DLD1 (cell line): ENCODE results near the gene NTRK1.

Experiments
- in situ Hi-C: cut with HindIII; loops from 2 replicates; pipeline ENCODE4 v1.10.0; 2017; ENCODE audit warnings: low sequenced_read_pairs

Gene NTRK1

GRCh38 chr1:156853761-156854160 is 6.9 kb upstream of the NTRK1 start:
- in situ Hi-C loops, result no loop called here

GRCh38 chr1:156854634-156855033 is 6.0 kb upstream of the NTRK1 start:
- in situ Hi-C loops, result no loop called here

- in situ Hi-C loops, result no loop called here
Observed at GRCh38 chr1:156856282-156856785, 4.3 kb upstream of the NTRK1 start.

GRCh38 chr1:156857532-156857931 is 3.1 kb upstream of the NTRK1 start:
- in situ Hi-C loops, result no loop called here

GRCh38 chr1:156858555-156858956 is 2.1 kb upstream of the NTRK1 start:
- in situ Hi-C loops, result no loop called here

- in situ Hi-C loops, result no loop called here
Observed at GRCh38 chr1:156858959-156859522, 1.6 kb upstream of the NTRK1 start, which contains the start of gene INSRR. Gene INSRR, minus strand, starts transcription at chr1:156859117. Its CDS starts 496 bp downstream, at chr1:156858621.

- in situ Hi-C loops, result no loop called here
Observed at GRCh38 chr1:156859523-156860112, 1.0 kb upstream of the NTRK1 start.

GRCh38 chr1:156860113-156860627 is 495 bp upstream of the NTRK1 start:
- in situ Hi-C loops, result no loop called here

- in situ Hi-C loops, result no loop called here
Observed at GRCh38 chr1:156862584-156862983, 1.9 kb downstream of the NTRK1 start.

GRCh38 chr1:156862997-156863599 is 2.4 kb downstream of the NTRK1 start:
- in situ Hi-C loops, result no loop called here

- in situ Hi-C loops, result no loop called here
Observed at GRCh38 chr1:156863631-156864030, 3.0 kb downstream of the NTRK1 start.

GRCh38 chr1:156864796-156865195 is 4.1 kb downstream of the NTRK1 start:
- in situ Hi-C loops, result no loop called here

GRCh38 chr1:156865258-156865657 is 4.6 kb downstream of the NTRK1 start:
- in situ Hi-C loops, result no loop called here

GRCh38 chr1:156865865-156866248 is 5.2 kb downstream of the NTRK1 start:
- in situ Hi-C loops, result no loop called here

- in situ Hi-C loops, result no loop called here
Observed at GRCh38 chr1:156866249-156866909, 5.7 kb downstream of the NTRK1 start.

- in situ Hi-C loops, result no loop called here
Observed at GRCh38 chr1:156868341-156868740, 7.7 kb downstream of the NTRK1 start.

- in situ Hi-C loops, result no loop called here
Observed at GRCh38 chr1:156869455-156869854, 8.8 kb downstream of the NTRK1 start.

GRCh38 chr1:156873659-156874058 is 13.0 kb downstream of the NTRK1 start:
- in situ Hi-C loops, result no loop called here

GRCh38 chr1:156874142-156874541 is 13.5 kb downstream of the NTRK1 start:
- in situ Hi-C loops, result no loop called here

- in situ Hi-C loops, result no loop called here
Observed at GRCh38 chr1:156874572-156875340, 14.1 kb downstream of the NTRK1 start.

GRCh38 chr1:156875341-156875615 is 14.6 kb downstream of the NTRK1 start:
- in situ Hi-C loops, result no loop called here
